ENCODE results near the gene KARS1.

- no peak for TF ChIP-seq CTCF (IDR thresholded peaks at IDR 0.05 in 2 of 3, conservative IDR thresholded peaks at IDR 0.05 in 1 of 3; ENCODE audit: borderline replicate concordance in 1 of 3, insufficient read depth in 1 of 3, low read depth in 2 of 3, low read length in 2 of 3)
- TF ChIP-seq SRF (IDR thresholded peaks at IDR 0.05; ENCODE audit: low read depth) = no peak
- no peak for TF ChIP-seq RAD21 (IDR thresholded peaks at IDR 0.05; ENCODE audit: low read depth)
- no peak for TF ChIP-seq SP1 (IDR thresholded peaks at IDR 0.05; ENCODE audit: low read depth)
- no peak for TF ChIP-seq YY1 (IDR thresholded peaks at IDR 0.05; ENCODE audit: extremely low read depth, insufficient replicate concordance, low read depth, low read length)
- no peak for TF ChIP-seq FOSL1 (IDR thresholded peaks at IDR 0.05; ENCODE audit: low read depth)
- no peak for TF ChIP-seq POLR2A (IDR thresholded peaks at IDR 0.05; ENCODE audit: borderline replicate concordance, extremely low read depth, insufficient read depth, insufficient read length)
- no peak for TF ChIP-seq TCF7L2 (IDR thresholded peaks at IDR 0.05; ENCODE audit: borderline replicate concordance, extremely low read depth, insufficient read depth, insufficient read length)
- TF ChIP-seq SIN3A (IDR thresholded peaks at IDR 0.05; ENCODE audit: low read depth) = no peak
- TF ChIP-seq MAX (IDR thresholded peaks at IDR 0.05) = no peak
- no peak for TF ChIP-seq REST (IDR thresholded peaks at IDR 0.05; ENCODE audit: low read depth)
- no peak for TF ChIP-seq POLR2AphosphoS5 (IDR thresholded peaks at IDR 0.05; ENCODE audit: low read depth, low read length)
Measured at GRCh38 chr16:75588716-75589115, 58.7 kb downstream of the KARS1 start.

All from HCT116 (cell line).